Ovary (tissue), 3 donors: Measurements from ENCODE around the gene CD63.

Experiments used
- CTCF ChIP-seq, 3 donors: fragments of 450-650 bp in 2 of 3; fragments of 200-600 bp in 1 of 3; IDR thresholded peaks; one replicate each; pipeline versions ENCODE4 v1.5.1 to v1.8.0; 2016 to 2022; ENCODE audit warnings: antibody characterized with exemption in 3 of 3, mild to moderate bottlenecking in 1 of 3
- EP300 ChIP-seq: sonication (generic); formaldehyde crosslinking; IDR thresholded peaks from one replicate; pipeline ENCODE4 v1.6.1; 2017; ENCODE audit warnings: antibody characterized with exemption
- POLR2A ChIP-seq: fragments of 450-650 bp; IDR thresholded peaks from one replicate; pipeline ENCODE4 v1.6.1; 2017; ENCODE audit warnings: antibody characterized with exemption, mild to moderate bottlenecking, moderate library complexity
- donor health status: DM: no; HTN: no; CAD: no.

GRCh38 chr12:55762646-55763045 is 33.8 kb upstream of the CD63 start:
- TF ChIP-seq CTCF (IDR thresholded peaks at IDR 0.05) (no peak), POLR2A (no peak), EP300 (no peak)
